Thoracic aorta (tissue), 2 donors: ENCODE data around the gene ZNF497. TPM values are rescaled to one million over a fixed set of nuclear protein-coding genes. Genes with fewer than 3 reads are reported as not detected.
"Not testable (repeated sequence)": the region's sequence is repeated elsewhere in the genome, so short reads cannot be mapped to it uniquely, and the experiment has no call there.

Source experiments
- ATAC-seq: fragments of 150-250 bp; one replicate; pipeline ENCODE4 v1.8.0; 2017; ENCODE audit warnings: low read depth; ENCODE audit not compliant: insufficient number of reproducible peaks, low FRiP score
- DNase-seq: peaks from one replicate; pipeline ENCODE4 v3.0.0-alpha.2; 2020; ENCODE audit warnings: low spot score
- H3K27ac ChIP-seq, 2 donors: fragments of 200-600 bp; sonication (generic); 1 replicate in 1 of 2; 2 replicates in 1 of 2; pipeline ENCODE4 v1.5.1; 2016; ENCODE audit warnings: mild to moderate bottlenecking in 2 of 2, moderate library complexity in 2 of 2
- H3K27me3 ChIP-seq: fragments of 200-600 bp; sonication (generic); replicated peaks from 2 replicates; pipeline ENCODE4 v1.6.0; 2016; ENCODE audit warnings: mild to moderate bottlenecking; ENCODE audit not compliant: insufficient read depth
- H3K36me3 ChIP-seq: fragments of 200-600 bp; sonication (generic); one replicate; pipeline ENCODE4 v1.5.1; 2016
- H3K4me1 ChIP-seq, 2 donors: fragments of 200-600 bp; sonication (generic); 1 replicate in 1 of 2; 2 replicates in 1 of 2; pipeline versions ENCODE4 v1.5.1 to v1.6.0; 2016; ENCODE audit warnings: low read depth in 2 of 2, mild to moderate bottlenecking in 1 of 2; ENCODE audit not compliant: control insufficient read depth in 1 of 2
- H3K4me3 ChIP-seq: fragments of 200-600 bp; sonication (generic); 2 replicates; pipeline ENCODE4 v1.5.1; 2016; ENCODE audit warnings: mild to moderate bottlenecking
- H3K9me3 ChIP-seq: fragments of 200-600 bp; sonication (generic); 2 replicates; pipeline ENCODE4 v1.5.1; 2016
- CTCF ChIP-seq: fragments of 200-600 bp; sonication (generic); IDR thresholded peaks from one replicate; pipeline ENCODE4 v1.5.1; 2019; ENCODE audit warnings: antibody characterized with exemption
- total RNA-seq, 2 donors: library from RNA; depleted of rRNA; stranded (reverse); fragments of >200 nt; gene quantifications; one replicate each; pipeline versions ENCODE4 v1.1.0 to v1.2.3, GENCODE V29; 2016

ZNF497 gene
- total RNA-seq, 2 donors from 2014 or later = 2.3 TPM; not detected in 1

- H3K9me3 ChIP-seq = no peaks in the 10 kb centered on the region
- peaks cover 53% of the 10 kb centered on the region for H3K36me3 ChIP-seq
- peaks cover under 1 to 5% of the 10 kb centered on the region in 2 donors for H3K4me1 ChIP-seq
- TF ChIP-seq CTCF = no peak
- H3K27ac ChIP-seq = no peak overlapping the region
- H3K27me3 ChIP-seq = no peaks in the 10 kb centered on the region
- ATAC-seq (no peak), DNase-seq (no peak)
- H3K4me3 ChIP-seq = no peak overlapping the region
Measured at GRCh38 chr19:58311345-58311865, 51.1 kb downstream of the ZNF497 start.

- not testable (repeated sequence) for H3K9me3 ChIP-seq, H3K27me3 ChIP-seq, ATAC-seq, H3K4me3 ChIP-seq, H3K27ac ChIP-seq, DNase-seq
- peaks cover 8 to 12% of the 10 kb centered on the region in 2 donors for H3K4me1 ChIP-seq
- peak; percentile 44 for TF ChIP-seq CTCF
- H3K36me3 ChIP-seq = peaks cover 47% of the 10 kb centered on the region
Measured at GRCh38 chr19:58310685-58311084, 51.9 kb downstream of the ZNF497 start.

- Histone ChIP-seq H3K4me1 (peaks cover 13 to 19% of the 10 kb centered on the region in 2 donors), H3K4me3 (no peak overlapping the region), H3K27ac (no peak overlapping the region), H3K9me3 (no peaks in the 10 kb centered on the region), H3K36me3 (peaks cover 26% of the 10 kb centered on the region), H3K27me3 (no peaks in the 10 kb centered on the region)
- DNase-seq (no peak), ATAC-seq (no peak)
- no peak for TF ChIP-seq CTCF
Measured at GRCh38 chr19:58307736-58308135, 54.8 kb downstream of the ZNF497 start.

GRCh38 chr19:58305932-58306323 lies 56.6 kb downstream of the ZNF497 start:
- Histone ChIP-seq H3K9me3 (no peaks in the 10 kb centered on the region), H3K27me3 (no peaks in the 10 kb centered on the region), H3K36me3 (peaks cover 17% of the 10 kb centered on the region), H3K4me1 (peaks cover 13 to 19% of the 10 kb centered on the region in 2 donors), H3K27ac (peak overlapping the region; percentile 85 to 90), H3K4me3 (peak overlapping the region; percentile 96)
- no peak for DNase-seq
- TF ChIP-seq CTCF = no peak
- ATAC-seq = no peak

- H3K27ac ChIP-seq = peak within 1 kb of the TSS; percentile 85 to 90
- H3K4me1 ChIP-seq = peaks cover 13 to 19% of the 10 kb centered on the region in 2 donors
- no peak for TF ChIP-seq CTCF
- peak; percentile 90 for DNase-seq
- peak within 1 kb of the TSS; percentile 96 for H3K4me3 ChIP-seq
- no peaks in the 10 kb centered on the region for H3K9me3 ChIP-seq
- H3K27me3 ChIP-seq = no peaks in the 10 kb centered on the region
- ATAC-seq = peak; percentile 93
- H3K36me3 ChIP-seq = peaks cover 23% of the 10 kb centered on the region
Measured at GRCh38 chr19:58305065-58305931, 57.3 kb downstream of the ZNF497 start, which contains the start of gene ERVK3-1. Gene ERVK3-1 (plus strand): TSS chr19:58305377. CDS start chr19:58312169, 6,792 bp downstream.
